ENCODE data around the gene IDH3B. TPM values are rescaled to one million over a fixed set of nuclear protein-coding genes. Genes with fewer than 3 reads are reported as not detected.

The IDH3B gene
- total RNA-seq, 1 experiment from 2014 or later = 146 TPM

- Histone ChIP-seq H3K4me1 (ENCODE audit: insufficient read depth, low read length, poor library complexity, severe bottlenecking) (peaks cover 13% of the 10 kb centered on the region), H3K27ac (ENCODE audit: low read depth, low read length, poor library complexity, severe bottlenecking) (no peak overlapping the region), H3K4me3 (ENCODE audit: low read depth, low read length, poor library complexity, severe bottlenecking) (no peak overlapping the region), H3K27me3 (replicated peaks; ENCODE audit: insufficient read depth, low read depth, low read length, poor library complexity) (peaks cover 22% of the 10 kb centered on the region), H3K9me3 (ENCODE audit: low read depth, low read length, poor library complexity, severe bottlenecking) (no peaks in the 10 kb centered on the region), H3K36me3 (ENCODE audit: insufficient read depth, low read length, poor library complexity, severe bottlenecking) (no peaks in the 10 kb centered on the region)
- no peak for DNase-seq (ENCODE audit: low spot score)
- intact Hi-C loops (cut with micrococcal nuclease; ENCODE audit: unreplicated experiment) = loop anchor here (5.0 kb wide), 1 partner anchor 303 kb away; no protein-coding TSS in a partner anchor
- BruUV-seq (replicated peaks) = no TSS peak
- POLR2A ChIA-PET (ENCODE audit: low non-redundant PET) = no interaction called here
- CTCF ChIA-PET = no interaction called here
- TF ChIP-seq EZH2 (IDR thresholded peaks at IDR 0.05; ENCODE audit: borderline replicate concordance, low read depth, low read length, poor library complexity, severe bottlenecking) = no peak
- TF ChIP-seq CTCF (conservative IDR thresholded peaks at IDR 0.05; ENCODE audit: low read depth, low read length) = no peak
These were observed 34.9 kb upstream of the IDH3B start for GRCh38 chr20:2698912-2699311.

GRCh38 chr20:2698186-2698817, 34.3 kb upstream of the IDH3B start:
- no peak for DNase-seq (ENCODE audit: low spot score)
- H3K4me1 ChIP-seq (ENCODE audit: insufficient read depth, low read length, poor library complexity, severe bottlenecking) = peaks cover 13% of the 10 kb centered on the region
- TF ChIP-seq CTCF (conservative IDR thresholded peaks at IDR 0.05; ENCODE audit: low read depth, low read length) = no peak
- TF ChIP-seq EZH2 (IDR thresholded peaks at IDR 0.05; ENCODE audit: borderline replicate concordance, low read depth, low read length, poor library complexity, severe bottlenecking) = no peak
- H3K27ac ChIP-seq (ENCODE audit: low read depth, low read length, poor library complexity, severe bottlenecking) = no peak overlapping the region
- no peak overlapping the region for H3K4me3 ChIP-seq (ENCODE audit: low read depth, low read length, poor library complexity, severe bottlenecking)
- CTCF ChIA-PET = no interaction called here
- peaks cover 28% of the 10 kb centered on the region for H3K27me3 ChIP-seq (replicated peaks; ENCODE audit: insufficient read depth, low read depth, low read length, poor library complexity)
- no TSS peak for BruUV-seq (replicated peaks)
- POLR2A ChIA-PET (ENCODE audit: low non-redundant PET) = no interaction called here
- H3K9me3 ChIP-seq (ENCODE audit: low read depth, low read length, poor library complexity, severe bottlenecking) = no peaks in the 10 kb centered on the region
- intact Hi-C loops (cut with micrococcal nuclease; ENCODE audit: unreplicated experiment) = loop anchor here (5.0 kb wide), 1 partner anchor 304 kb away; no protein-coding TSS in a partner anchor
- H3K36me3 ChIP-seq (ENCODE audit: insufficient read depth, low read length, poor library complexity, severe bottlenecking) = no peaks in the 10 kb centered on the region

- POLR2A ChIA-PET (ENCODE audit: low non-redundant PET) = no interaction called here
- intact Hi-C loops (cut with micrococcal nuclease; ENCODE audit: unreplicated experiment) = loop anchor here (5.0 kb wide), 1 partner anchor 305 kb away; no protein-coding TSS in a partner anchor
- H3K4me3 ChIP-seq (ENCODE audit: low read depth, low read length, poor library complexity, severe bottlenecking) = no peak overlapping the region
- peaks cover 13% of the 10 kb centered on the region for H3K4me1 ChIP-seq (ENCODE audit: insufficient read depth, low read length, poor library complexity, severe bottlenecking)
- no peak for DNase-seq (ENCODE audit: low spot score)
- CTCF ChIA-PET = no interaction called here
- BruUV-seq (replicated peaks) = no TSS peak
- no peak overlapping the region for H3K27ac ChIP-seq (ENCODE audit: low read depth, low read length, poor library complexity, severe bottlenecking)
- H3K36me3 ChIP-seq (ENCODE audit: insufficient read depth, low read length, poor library complexity, severe bottlenecking) = no peaks in the 10 kb centered on the region
- no peaks in the 10 kb centered on the region for H3K9me3 ChIP-seq (ENCODE audit: low read depth, low read length, poor library complexity, severe bottlenecking)
- TF ChIP-seq CTCF (conservative IDR thresholded peaks at IDR 0.05; ENCODE audit: low read depth, low read length) (no peak), EZH2 (IDR thresholded peaks at IDR 0.05; ENCODE audit: borderline replicate concordance, low read depth, low read length, poor library complexity, severe bottlenecking) (no peak)
- peaks cover 29% of the 10 kb centered on the region for H3K27me3 ChIP-seq (replicated peaks; ENCODE audit: insufficient read depth, low read depth, low read length, poor library complexity)
These were observed 33.8 kb upstream of the IDH3B start for GRCh38 chr20:2697768-2698167.

Data from A673 (cell line).